GM19452 (cell line): ENCODE measurements around the gene SLC36A4.
A peak's percentile ranks its signal among the peaks of the same experiment; 100 is the strongest.
"Not testable (repeated sequence)": the region's sequence is repeated elsewhere in the genome, so short reads cannot be mapped to it uniquely, and the experiment has no call there.

Experiments used
- ATAC-seq: cut with Tn5 transposase; IDR thresholded peaks from one replicate; pipeline ENCODE4 v1.9.1; 2021; ENCODE audit not compliant: unreplicated experiment

SLC36A4 gene

GRCh38 chr11:93197380-93198214, at the start of gene SLC36A4:
TSS of gene SLC36A4 (minus strand) at chr11:93197991. CDS start at chr11:93197832, 159 bp downstream.
- ATAC-seq = peak; percentile 89

GRCh38 chr11:93246790-93247189, 49.0 kb upstream of the SLC36A4 start:
- ATAC-seq = not testable (repeated sequence)

GRCh38 chr11:93244018-93244417, 46.2 kb upstream of the SLC36A4 start:
- ATAC-seq = no peak

- ATAC-seq = no peak
Measured at GRCh38 chr11:93239966-93240365, 42.2 kb upstream of the SLC36A4 start.

- no peak for ATAC-seq
Measured at GRCh38 chr11:93238956-93239355, 41.2 kb upstream of the SLC36A4 start.

- ATAC-seq = no peak
Measured at GRCh38 chr11:93236741-93237675, 39.2 kb upstream of the SLC36A4 start.

GRCh38 chr11:93234602-93235207, 36.9 kb upstream of the SLC36A4 start:
- ATAC-seq = peak; percentile 99

- ATAC-seq = no peak
Measured at GRCh38 chr11:93229876-93230275, 32.1 kb upstream of the SLC36A4 start.

GRCh38 chr11:93225662-93226061, 27.9 kb upstream of the SLC36A4 start:
- ATAC-seq = no peak

GRCh38 chr11:93221539-93221938, 23.7 kb upstream of the SLC36A4 start:
- ATAC-seq = no peak

- no peak for ATAC-seq
Measured at GRCh38 chr11:93220078-93220477, 22.3 kb upstream of the SLC36A4 start.

GRCh38 chr11:93219440-93219839, 21.6 kb upstream of the SLC36A4 start:
- no peak for ATAC-seq

GRCh38 chr11:93216511-93217101, 18.8 kb upstream of the SLC36A4 start:
- no peak for ATAC-seq

GRCh38 chr11:93213622-93214021, 15.8 kb upstream of the SLC36A4 start:
- ATAC-seq = no peak

- ATAC-seq = no peak
Measured at GRCh38 chr11:93212094-93212493, 14.3 kb upstream of the SLC36A4 start.

GRCh38 chr11:93209466-93209865, 11.7 kb upstream of the SLC36A4 start:
- no peak for ATAC-seq

- no peak for ATAC-seq
Measured at GRCh38 chr11:93208663-93209270, 11.0 kb upstream of the SLC36A4 start.

GRCh38 chr11:93199616-93200015, 1.8 kb upstream of the SLC36A4 start:
- ATAC-seq = no peak

GRCh38 chr11:93198215-93198845, 539 bp upstream of the SLC36A4 start:
- ATAC-seq = no peak

- peak; percentile 32 for ATAC-seq
Measured at GRCh38 chr11:93196816-93197379, 893 bp downstream of the SLC36A4 start.
